Measurements from ENCODE around the gene SMIM1. TPM values are rescaled to one million over a fixed set of nuclear protein-coding genes. Genes with fewer than 3 reads are reported as not detected.
"Not testable (repeated sequence)": the region's sequence is repeated elsewhere in the genome, so short reads cannot be mapped to it uniquely, and the experiment has no call there.

Gene SMIM1, protein sequence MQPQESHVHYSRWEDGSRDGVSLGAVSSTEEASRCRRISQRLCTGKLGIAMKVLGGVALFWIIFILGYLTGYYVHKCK
- 1.6 TPM for total RNA-seq

DNA sequence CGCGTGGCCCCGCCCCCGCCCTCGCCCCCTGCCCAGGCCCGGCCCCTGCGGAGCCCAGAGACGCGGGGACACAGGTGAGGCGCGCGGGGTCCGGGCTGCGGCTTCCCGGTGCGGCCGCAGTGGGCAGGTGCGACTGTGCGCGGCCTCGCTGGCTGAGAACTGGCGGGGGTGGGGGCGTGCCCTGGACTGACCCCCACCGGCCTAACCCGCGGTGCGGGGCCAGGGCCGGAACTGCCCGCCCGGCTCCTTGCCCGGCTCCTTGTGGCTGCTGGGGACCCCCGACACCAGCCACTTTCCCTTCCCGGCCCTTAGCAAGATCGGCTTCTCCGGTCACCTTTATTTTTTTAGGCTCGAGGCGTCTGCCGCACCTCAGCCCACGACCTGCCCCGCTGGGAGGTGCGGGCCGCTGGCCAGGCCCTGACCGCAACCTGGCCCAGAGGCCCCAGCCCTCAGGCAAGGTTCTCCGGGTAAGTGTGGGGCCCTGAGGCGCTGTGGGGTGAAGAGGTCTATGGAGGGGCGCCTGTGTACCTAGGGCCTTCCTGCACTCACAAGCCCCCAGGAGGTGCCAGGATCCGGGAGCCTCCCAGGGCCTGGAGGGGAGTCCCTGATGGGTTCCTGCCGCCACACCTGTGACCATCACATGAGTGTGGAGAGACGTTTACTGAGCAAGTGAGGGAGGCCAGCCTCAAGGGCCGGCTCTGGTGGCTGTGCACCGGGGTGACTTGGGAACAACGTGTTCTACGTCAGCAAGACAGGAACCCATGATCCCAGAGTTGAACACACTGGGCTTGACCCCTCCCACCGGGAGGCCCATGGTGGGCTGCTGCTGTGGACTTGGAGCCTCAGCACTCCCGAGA is at the start of gene SMIM1:
TSS of gene SMIM1 (plus strand) at position 35 of the 857 bp plus-strand sequence. CDS start 2,625 bp downstream, outside the sequence.
- H3K4me3 ChIP-seq (ENCODE audit: low read length in 3 of 3): peak within 1 kb of the TSS; percentile 48 to 68 (median 52)
- H3K9ac ChIP-seq (ENCODE audit: low read depth in 1 of 3, low read length in 3 of 3): peak within 1 kb of the TSS in 2 of 3 donors; percentile 50 to 53
- H3K4me1 ChIP-seq (ENCODE audit: control insufficient read depth in 3 of 3, insufficient read depth in 3 of 3, low read length in 3 of 3): peaks cover 11 to 34% (median 21%) of the 10 kb centered on the region in 3 donors
- no peaks in the 10 kb centered on the region for H3K36me3 ChIP-seq (ENCODE audit: control insufficient read depth in 3 of 3, insufficient read depth in 3 of 3, low read length in 3 of 3)
- H3K27me3 ChIP-seq (ENCODE audit: control insufficient read depth in 3 of 3, insufficient read depth in 3 of 3, low read length in 3 of 3): peaks cover 0 to 8% (median 6%) of the 10 kb centered on the region in 3 donors
- no peaks in the 10 kb centered on the region for H3K9me3 ChIP-seq (ENCODE audit: control insufficient read depth in 3 of 3, low read length in 3 of 3)
- no peak within 1 kb of the TSS for H3K27ac ChIP-seq (ENCODE audit: low read depth, low read length)

DNA sequence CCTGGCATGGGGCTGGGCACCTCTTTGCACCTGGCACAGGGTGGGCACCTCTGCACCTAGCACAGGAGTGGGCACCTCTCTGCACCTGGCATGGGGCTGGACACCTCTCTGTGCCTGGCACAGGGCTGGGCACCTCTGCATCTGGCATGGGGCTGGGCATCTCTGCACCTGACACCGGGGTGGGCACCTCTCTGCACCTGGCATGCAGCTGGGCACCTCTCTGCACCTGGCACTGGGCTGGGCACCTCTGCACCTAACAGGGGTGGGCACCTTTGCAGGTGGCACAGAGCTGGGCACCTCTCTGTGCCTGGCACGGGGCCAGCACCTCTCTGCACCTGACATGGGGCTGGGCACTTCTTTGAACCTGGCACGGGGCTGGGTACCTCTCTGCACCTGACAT is 49.7 kb upstream of the SMIM1 start:
- H3K4me1 ChIP-seq (ENCODE audit: control insufficient read depth in 3 of 3, insufficient read depth in 3 of 3, low read length in 3 of 3): peaks cover 0 to 3% (median 0%) of the 10 kb centered on the region in 3 donors
- H3K9ac ChIP-seq (ENCODE audit: low read depth in 1 of 3, low read length in 3 of 3): no peak overlapping the region
- H3K36me3 ChIP-seq (ENCODE audit: control insufficient read depth in 3 of 3, insufficient read depth in 3 of 3, low read length in 3 of 3): no peaks in the 10 kb centered on the region
- H3K27me3 ChIP-seq (ENCODE audit: control insufficient read depth in 3 of 3, insufficient read depth in 3 of 3, low read length in 3 of 3): peaks cover 13 to 24% (median 16%) of the 10 kb centered on the region in 3 donors
- H3K27ac ChIP-seq (ENCODE audit: low read depth, low read length): no peak overlapping the region
- H3K4me3 ChIP-seq (ENCODE audit: low read length in 3 of 3): no peak overlapping the region
- no peaks in the 10 kb centered on the region for H3K9me3 ChIP-seq (ENCODE audit: control insufficient read depth in 3 of 3, low read length in 3 of 3)

DNA sequence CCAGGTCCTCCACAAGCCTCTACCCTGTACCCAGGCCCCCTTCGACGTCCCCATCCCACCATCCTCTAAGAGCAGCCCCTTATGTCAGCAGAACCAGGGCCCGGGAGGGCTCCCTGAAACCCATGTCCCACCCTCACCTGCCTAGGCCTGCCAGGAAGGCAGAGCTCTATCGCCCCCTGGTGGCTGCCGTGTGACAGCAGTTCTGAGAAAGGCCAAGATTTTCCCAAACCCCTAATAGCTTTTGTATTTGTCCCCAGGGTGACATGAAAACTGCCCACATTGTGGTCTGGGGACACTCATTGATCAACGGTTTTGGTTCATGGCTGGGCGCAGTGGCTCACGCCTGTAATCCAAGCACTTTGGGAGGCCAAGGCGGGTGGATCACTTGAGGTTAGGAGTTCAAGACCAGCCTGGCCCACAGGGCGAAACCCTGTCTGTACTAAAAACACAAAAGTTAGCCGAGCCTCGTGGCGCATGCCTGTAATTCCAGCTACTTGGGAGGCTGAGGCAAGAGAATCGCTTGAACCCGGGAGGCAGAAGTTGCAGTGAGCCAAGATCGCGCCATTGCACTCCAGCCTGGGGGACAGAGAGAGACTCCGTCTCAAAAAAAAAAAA is 48.0 kb upstream of the SMIM1 start:
- Histone ChIP-seq H3K27me3 (ENCODE audit: control insufficient read depth in 3 of 3, insufficient read depth in 3 of 3, low read length in 3 of 3) (peaks cover 20 to 36% (median 20%) of the 10 kb centered on the region in 3 donors), H3K9ac (ENCODE audit: low read depth in 1 of 3, low read length in 3 of 3) (peak overlapping the region in 1 of 3 donors; percentile 38)
- not testable (repeated sequence) for H3K4me3 ChIP-seq (ENCODE audit: low read length in 3 of 3); H3K27ac ChIP-seq (ENCODE audit: low read depth, low read length); H3K4me1 ChIP-seq (ENCODE audit: control insufficient read depth in 3 of 3, insufficient read depth in 3 of 3, low read length in 3 of 3); H3K9me3 ChIP-seq (ENCODE audit: control insufficient read depth in 3 of 3, low read length in 3 of 3); H3K36me3 ChIP-seq (ENCODE audit: control insufficient read depth in 3 of 3, insufficient read depth in 3 of 3, low read length in 3 of 3)

- Histone ChIP-seq H3K9me3 (ENCODE audit: control insufficient read depth in 3 of 3, low read length in 3 of 3) (no peaks in the 10 kb centered on the region), H3K4me3 (ENCODE audit: low read length in 3 of 3) (no peak overlapping the region), H3K27ac (ENCODE audit: low read depth, low read length) (no peak overlapping the region), H3K36me3 (ENCODE audit: control insufficient read depth in 3 of 3, insufficient read depth in 3 of 3, low read length in 3 of 3) (no peaks in the 10 kb centered on the region), H3K4me1 (ENCODE audit: control insufficient read depth in 3 of 3, insufficient read depth in 3 of 3, low read length in 3 of 3) (no peaks in the 10 kb centered on the region), H3K27me3 (ENCODE audit: control insufficient read depth in 3 of 3, insufficient read depth in 3 of 3, low read length in 3 of 3) (peaks cover 25 to 41% (median 25%) of the 10 kb centered on the region in 3 donors), H3K9ac (ENCODE audit: low read depth in 1 of 3, low read length in 3 of 3) (no peak overlapping the region)
Measured at GRCh38 chr1:3725366-3725765, 47.2 kb upstream of the SMIM1 start.

GRCh38 chr1:3727042-3727824 is 45.3 kb upstream of the SMIM1 start:
- no peaks in the 10 kb centered on the region for H3K9me3 ChIP-seq (ENCODE audit: control insufficient read depth in 3 of 3, low read length in 3 of 3)
- H3K27me3 ChIP-seq (ENCODE audit: control insufficient read depth in 3 of 3, insufficient read depth in 3 of 3, low read length in 3 of 3): peaks cover 25 to 47% (median 29%) of the 10 kb centered on the region in 3 donors
- H3K9ac ChIP-seq (ENCODE audit: low read depth in 1 of 3, low read length in 3 of 3): no peak overlapping the region
- H3K27ac ChIP-seq (ENCODE audit: low read depth, low read length): no peak overlapping the region
- no peaks in the 10 kb centered on the region for H3K36me3 ChIP-seq (ENCODE audit: control insufficient read depth in 3 of 3, insufficient read depth in 3 of 3, low read length in 3 of 3)
- no peak overlapping the region for H3K4me3 ChIP-seq (ENCODE audit: low read length in 3 of 3)
- peaks cover 11 to 18% (median 14%) of the 10 kb centered on the region in 3 donors for H3K4me1 ChIP-seq (ENCODE audit: control insufficient read depth in 3 of 3, insufficient read depth in 3 of 3, low read length in 3 of 3)

GRCh38 chr1:3727825-3728776 is 44.4 kb upstream of the SMIM1 start:
- Histone ChIP-seq H3K4me3 (ENCODE audit: low read length in 3 of 3) (no peak overlapping the region), H3K27ac (ENCODE audit: low read depth, low read length) (no peak overlapping the region), H3K27me3 (ENCODE audit: control insufficient read depth in 3 of 3, insufficient read depth in 3 of 3, low read length in 3 of 3) (peaks cover 25 to 47% (median 25%) of the 10 kb centered on the region in 3 donors), H3K4me1 (ENCODE audit: control insufficient read depth in 3 of 3, insufficient read depth in 3 of 3, low read length in 3 of 3) (peaks cover 12 to 21% (median 19%) of the 10 kb centered on the region in 3 donors), H3K9me3 (ENCODE audit: control insufficient read depth in 3 of 3, low read length in 3 of 3) (no peaks in the 10 kb centered on the region), H3K9ac (ENCODE audit: low read depth in 1 of 3, low read length in 3 of 3) (no peak overlapping the region), H3K36me3 (ENCODE audit: control insufficient read depth in 3 of 3, insufficient read depth in 3 of 3, low read length in 3 of 3) (no peaks in the 10 kb centered on the region)

GRCh38 chr1:3729594-3730542 is 42.7 kb upstream of the SMIM1 start:
- Histone ChIP-seq H3K9ac (ENCODE audit: low read depth in 1 of 3, low read length in 3 of 3) (no peak overlapping the region), H3K27me3 (ENCODE audit: control insufficient read depth in 3 of 3, insufficient read depth in 3 of 3, low read length in 3 of 3) (peaks cover 24 to 47% (median 25%) of the 10 kb centered on the region in 3 donors), H3K9me3 (ENCODE audit: control insufficient read depth in 3 of 3, low read length in 3 of 3) (no peaks in the 10 kb centered on the region), H3K4me3 (ENCODE audit: low read length in 3 of 3) (no peak overlapping the region), H3K27ac (ENCODE audit: low read depth, low read length) (no peak overlapping the region), H3K4me1 (ENCODE audit: control insufficient read depth in 3 of 3, insufficient read depth in 3 of 3, low read length in 3 of 3) (peaks cover 12 to 21% (median 19%) of the 10 kb centered on the region in 3 donors), H3K36me3 (ENCODE audit: control insufficient read depth in 3 of 3, insufficient read depth in 3 of 3, low read length in 3 of 3) (peaks cover 0 to 3% (median under 1%) of the 10 kb centered on the region in 3 donors)

- Histone ChIP-seq H3K4me3 (ENCODE audit: low read length in 3 of 3) (no peak overlapping the region), H3K36me3 (ENCODE audit: control insufficient read depth in 3 of 3, insufficient read depth in 3 of 3, low read length in 3 of 3) (peaks cover 1 to 3% (median 2%) of the 10 kb centered on the region in 3 donors), H3K4me1 (ENCODE audit: control insufficient read depth in 3 of 3, insufficient read depth in 3 of 3, low read length in 3 of 3) (peaks cover 16 to 26% (median 19%) of the 10 kb centered on the region in 3 donors), H3K9ac (ENCODE audit: low read depth in 1 of 3, low read length in 3 of 3) (peak overlapping the region in 1 of 3 donors; percentile 16), H3K27me3 (ENCODE audit: control insufficient read depth in 3 of 3, insufficient read depth in 3 of 3, low read length in 3 of 3) (peaks cover 22 to 47% (median 25%) of the 10 kb centered on the region in 3 donors), H3K27ac (ENCODE audit: low read depth, low read length) (no peak overlapping the region), H3K9me3 (ENCODE audit: control insufficient read depth in 3 of 3, low read length in 3 of 3) (no peaks in the 10 kb centered on the region)
Measured at GRCh38 chr1:3730543-3731247, 41.9 kb upstream of the SMIM1 start.

All from skeletal muscle tissue (tissue), 4 donors.